PC-9 (cell line): Measurements from ENCODE around the gene KDM4C. TPM values are rescaled to one million over a fixed set of nuclear protein-coding genes. Genes with fewer than 3 reads are reported as not detected.

ENCODE experiments used
- BruUV-seq: library from RNA; stranded (reverse); fragments of 400-500 nt; replicated peaks from 2 replicates; lab custom pipeline; 2021; lab: Mats Ljungman, UMichigan
- CTCF ChIA-PET: fragments of 300-600 bp; sonication (Branson Sonifier 250); formaldehyde crosslinking; loops from one replicate; lab custom pipeline; 2022; ENCODE audit warnings: antibody characterized with exemption; lab: Charles Lee
- POLR2A ChIA-PET: fragments of 300-600 bp; sonication (Branson Sonifier 250); formaldehyde crosslinking; loops from one replicate; lab custom pipeline; 2022; ENCODE audit warnings: antibody characterized with exemption; ENCODE audit not compliant: unreplicated experiment; lab: Charles Lee
- DNase-seq, 2 experiments: peaks; one replicate each; pipeline versions ENCODE4 v3.0.0 to v3.0.0-alpha.2; 2015 to 2022; ENCODE audit warnings: mixed read lengths in 1 of 2
- H2AFZ ChIP-seq: fragments of 200-600 bp; sonication (generic); 2 replicates; pipeline ENCODE4 v1.8.1; 2017; ENCODE audit warnings: antibody characterized with exemption
- H3F3A ChIP-seq: fragments of 200-600 bp; sonication (generic); 2 replicates; pipeline ENCODE4 v1.8.1; 2017; ENCODE audit warnings: antibody characterized with exemption, mild to moderate bottlenecking, low read depth; ENCODE audit not compliant: insufficient read depth
- H3K27ac ChIP-seq: fragments of 200-600 bp; sonication (generic); 2 replicates; pipeline ENCODE4 v1.6.1; 2016; ENCODE audit warnings: mixed run types
- H3K27me3 ChIP-seq: fragments of 200-600 bp; sonication (generic); 2 replicates; pipeline ENCODE4 v1.6.1; 2016; ENCODE audit warnings: low read depth, mixed run types; ENCODE audit not compliant: insufficient read depth
- H3K36me3 ChIP-seq: fragments of 200-600 bp; sonication (generic); 2 replicates; pipeline ENCODE4 v1.6.1; 2016; ENCODE audit warnings: low read depth, mixed run types
- H3K4me1 ChIP-seq: fragments of 200-600 bp; sonication (generic); replicated peaks from 2 replicates; pipeline ENCODE4 v1.6.1; 2016; ENCODE audit warnings: mixed run types; ENCODE audit not compliant: insufficient read depth
- H3K4me2 ChIP-seq: fragments of 200-600 bp; sonication (generic); 2 replicates; pipeline ENCODE4 v1.6.1; 2017; ENCODE audit warnings: mixed run types
- H3K4me3 ChIP-seq: fragments of 200-600 bp; sonication (generic); 2 replicates; pipeline ENCODE4 v1.6.1; 2016; ENCODE audit warnings: mixed run types
- H3K79me2 ChIP-seq: fragments of 200-600 bp; sonication (generic); 2 replicates; pipeline ENCODE4 v1.6.1; 2017; ENCODE audit warnings: low read depth, mixed run types
- H3K9me2 ChIP-seq: fragments of 200-600 bp; sonication (generic); 2 replicates; pipeline ENCODE4 v1.8.1; 2017; ENCODE audit warnings: mild to moderate bottlenecking; ENCODE audit not compliant: insufficient read depth
- H3K9me3 ChIP-seq: fragments of 200-600 bp; sonication (generic); 2 replicates; pipeline ENCODE4 v1.8.1; 2016; ENCODE audit warnings: low read depth; ENCODE audit not compliant: insufficient read depth
- H4K20me1 ChIP-seq: fragments of 200-600 bp; sonication (generic); 2 replicates; pipeline ENCODE4 v1.8.1; 2017; ENCODE audit not compliant: insufficient read depth
- CTCF ChIP-seq: fragments of 200-600 bp; sonication (generic); conservative IDR thresholded peaks from 2 replicates; pipeline ENCODE4 v1.6.1; 2017; ENCODE audit warnings: mixed run types, antibody characterized with exemption, mild to moderate bottlenecking, moderate library complexity
- EZH2 ChIP-seq: fragments of 200-600 bp; sonication (generic); IDR thresholded peaks from 2 replicates; pipeline ENCODE4 v1.8.0; 2017; ENCODE audit warnings: antibody characterized with exemption, low read depth
- intact Hi-C: fragments of 100-400 bp; cut with micrococcal nuclease; formaldehyde crosslinking; loops from one replicate; pipeline ENCODE4 v1.10.0; 2022; ENCODE audit not compliant: unreplicated experiment
- total RNA-seq: library from RNA; stranded (reverse); gene quantifications from 2 replicates; pipeline ENCODE4 v1.2.3, GENCODE V29; 2021

Gene KDM4C
- total RNA-seq, 1 experiment from 2014 or later, result 12.9 TPM

GRCh38 chr9:6899274-6899673, 141.5 kb downstream of the KDM4C start:
- peaks cover 16% of the 10 kb centered on the region for H3K4me1 ChIP-seq
- H4K20me1 ChIP-seq, result no peaks in the 10 kb centered on the region
- BruUV-seq, result no TSS peak
- CTCF ChIA-PET, result no interaction called here
- H3K36me3 ChIP-seq, result no peaks in the 10 kb centered on the region
- H3K4me2 ChIP-seq, result no peak overlapping the region
- H3F3A ChIP-seq, result no peaks in the 10 kb centered on the region
- POLR2A ChIA-PET, result no interaction called here
- no peaks in the 10 kb centered on the region for H3K9me2 ChIP-seq
- intact Hi-C loops, result no loop called here
- H3K4me3 ChIP-seq, result no peak overlapping the region
- no peak for DNase-seq
- no peak overlapping the region for H2AFZ ChIP-seq
- H3K79me2 ChIP-seq, result no peaks in the 10 kb centered on the region
- H3K9me3 ChIP-seq, result no peaks in the 10 kb centered on the region
- no peaks in the 10 kb centered on the region for H3K27me3 ChIP-seq
- H3K27ac ChIP-seq, result no peak overlapping the region
- no peak for TF ChIP-seq EZH2
- TF ChIP-seq CTCF, result no peak

DNA sequence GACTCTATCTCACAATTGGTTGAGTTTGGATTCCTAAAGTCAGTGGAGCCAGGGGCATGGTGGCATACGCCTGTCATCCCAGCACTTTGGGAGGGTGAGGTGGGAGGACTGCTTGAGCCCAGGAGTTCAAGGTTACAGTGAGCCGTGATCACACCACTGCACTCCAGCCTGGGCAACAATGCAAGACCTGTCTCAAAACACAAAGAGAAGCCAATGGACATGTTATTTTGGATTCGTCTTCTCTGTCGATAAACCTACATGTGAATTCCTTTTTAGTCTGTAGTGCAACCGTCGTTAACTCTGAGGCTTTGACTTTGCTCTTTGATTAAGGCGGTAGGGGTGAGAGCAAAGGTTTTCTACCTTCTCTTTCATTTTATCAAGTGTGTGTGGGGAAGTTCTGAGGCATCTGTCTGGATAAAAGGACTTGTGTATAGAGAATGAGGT, 142.7 kb downstream of the KDM4C start:
- Histone ChIP-seq H3K4me3 (no peak overlapping the region), H3K36me3 (no peaks in the 10 kb centered on the region), H3K4me2 (no peak overlapping the region), H3K79me2 (no peaks in the 10 kb centered on the region), H3F3A (no peaks in the 10 kb centered on the region), H3K27me3 (no peaks in the 10 kb centered on the region), H3K9me2 (no peaks in the 10 kb centered on the region), H4K20me1 (no peaks in the 10 kb centered on the region), H2AFZ (no peak overlapping the region), H3K9me3 (no peaks in the 10 kb centered on the region), H3K4me1 (peaks cover 16% of the 10 kb centered on the region), H3K27ac (no peak overlapping the region)
- no peak for TF ChIP-seq EZH2
- TF ChIP-seq CTCF, result no peak
- no TSS peak for BruUV-seq
- ChIA-PET POLR2A (no interaction called here), CTCF (no interaction called here)
- intact Hi-C loops, result no loop called here
- DNase-seq, result no peak

DNA sequence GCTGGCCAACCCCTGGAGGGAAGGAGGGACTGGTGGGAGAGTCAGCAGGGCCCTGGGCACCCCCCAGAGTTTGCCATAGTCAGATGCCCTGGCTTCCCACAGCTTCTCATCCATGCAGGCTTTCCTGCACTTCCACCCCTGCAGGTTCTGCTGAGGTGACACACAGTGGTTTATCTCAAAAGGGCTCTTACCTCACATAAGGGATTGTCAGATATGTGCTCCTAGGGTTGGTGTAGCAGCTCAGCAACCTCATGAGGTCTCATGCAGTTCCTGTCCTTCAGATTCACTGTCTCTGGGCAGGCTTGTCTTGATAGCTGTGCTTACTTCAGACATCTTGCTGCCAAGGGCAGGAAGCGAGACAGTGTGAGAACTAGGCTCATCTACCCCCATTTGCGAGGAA, 143.4 kb downstream of the KDM4C start:
- H3K36me3 ChIP-seq, result no peaks in the 10 kb centered on the region
- no peaks in the 10 kb centered on the region for H3F3A ChIP-seq
- TF ChIP-seq CTCF (no peak), EZH2 (no peak)
- H2AFZ ChIP-seq, result no peak overlapping the region
- CTCF ChIA-PET, result no interaction called here
- H3K9me3 ChIP-seq, result no peaks in the 10 kb centered on the region
- intact Hi-C loops, result no loop called here
- H3K4me3 ChIP-seq, result no peak overlapping the region
- no peaks in the 10 kb centered on the region for H3K79me2 ChIP-seq
- H3K27ac ChIP-seq, result no peak overlapping the region
- no peak for DNase-seq
- POLR2A ChIA-PET, result no interaction called here
- H3K4me1 ChIP-seq, result peaks cover 16% of the 10 kb centered on the region
- H3K27me3 ChIP-seq, result no peaks in the 10 kb centered on the region
- H3K9me2 ChIP-seq, result no peaks in the 10 kb centered on the region
- H3K4me2 ChIP-seq, result no peak overlapping the region
- no peaks in the 10 kb centered on the region for H4K20me1 ChIP-seq
- BruUV-seq, result no TSS peak
